GM12878 (cell line): ENCODE results near the gene SLC25A43. TPM values are rescaled to one million over a fixed set of nuclear protein-coding genes. Genes with fewer than 3 reads are reported as not detected.

Experiments used
- ATAC-seq: fragments of 200-7000 bp; cut with Tn5 transposase; 3 replicates; pipeline ENCODE4 v1.9.1; 2020; ENCODE audit warnings: mild to moderate bottlenecking, moderate library complexity
- Bru-seq: library from RNA; stranded (reverse); fragments of 400-500 nt; gene quantifications from one replicate; lab custom pipeline; 2021; lab: Mats Ljungman, UMichigan
- BruChase-seq, 2 experiments: library from RNA; stranded (reverse); fragments of 400-500 nt; gene quantifications; one replicate each; lab custom pipeline; 2021; lab: Mats Ljungman, UMichigan
- BruUV-seq: library from RNA; stranded (reverse); fragments of 400-500 nt; replicated peaks from 2 replicates; lab custom pipeline; 2021; lab: Mats Ljungman, UMichigan
- CTCF ChIA-PET: fragments of 300-600 bp; sonication (Branson Sonifier 250); formaldehyde crosslinking; extraction: SDS; loops from one replicate; lab custom pipeline; 2021; ENCODE audit warnings: inconsistent platforms; lab: Yijun Ruan, JAX
- POLR2A ChIA-PET: fragments of 350-600 bp; formaldehyde crosslinking; extraction: SDS; loops from one replicate; lab custom pipeline; 2021; ENCODE audit warnings: inconsistent platforms; lab: Charles Lee
- RAD21 ChIA-PET: fragments of 300-600 bp; sonication (Branson Sonifier 250); formaldehyde crosslinking; loops from one replicate; lab custom pipeline; 2023; ENCODE audit warnings: antibody characterized with exemption; ENCODE audit not compliant: unreplicated experiment; lab: Charles Lee
- SMC1A ChIA-PET: fragments of 300-600 bp; sonication (Branson Sonifier 250); formaldehyde crosslinking; loops from one replicate; lab custom pipeline; 2023; ENCODE audit not compliant: unreplicated experiment, uncharacterized antibody; lab: Charles Lee
- DNase-seq: peaks from one replicate; pipeline ENCODE4 v3.0.0-alpha.2; 2011; ENCODE audit warnings: low read depth, low spot score
- FAIRE-seq: peaks from 3 replicates; lab custom pipeline; 2011; peaks lifted over from hg19 to GRCh38; lab: Jason Lieb, UNC
- H2AFZ ChIP-seq: 2 replicates; pipeline ENCODE4 v1.6.0; 2011; ENCODE audit warnings: low read depth, low read length, control low read depth; ENCODE audit not compliant: control insufficient read depth
- H3K27ac ChIP-seq: 2 replicates; pipeline ENCODE4 v1.5.1; 2011; ENCODE audit warnings: control low read depth; ENCODE audit not compliant: control insufficient read depth, insufficient read depth
- H3K27me3 ChIP-seq, 2 experiments: replicated peaks in 1 of 2; 2 replicates each; pipeline versions ENCODE4 v1.6.0 to v1.6.1; 2011; ENCODE audit warnings: low read length in 1 of 2; ENCODE audit not compliant: control insufficient read depth in 2 of 2, insufficient read depth in 2 of 2
- H3K36me3 ChIP-seq, 2 experiments: 2 replicates each; pipeline ENCODE4 v1.5.1; 2011; ENCODE audit warnings: low read length in 1 of 2; ENCODE audit not compliant: control insufficient read depth in 2 of 2, insufficient read depth in 2 of 2
- H3K4me1 ChIP-seq: 2 replicates; pipeline ENCODE4 v1.6.1; 2011; ENCODE audit warnings: mild to moderate bottlenecking, low read length, moderate library complexity, mixed read lengths; ENCODE audit not compliant: control insufficient read depth, insufficient read depth
- H3K4me2 ChIP-seq: 2 replicates; pipeline ENCODE4 v1.6.0; 2011; ENCODE audit warnings: control low read depth; ENCODE audit not compliant: control insufficient read depth, insufficient read depth
- H3K4me3 ChIP-seq: fragments of 200-600 bp; sonication (generic); 2 replicates; pipeline ENCODE4 v1.5.1; 2016
- H3K79me2 ChIP-seq: 2 replicates; pipeline ENCODE4 v1.6.0; 2011; ENCODE audit warnings: low read length; ENCODE audit not compliant: control insufficient read depth, insufficient read depth
- H3K9ac ChIP-seq: 2 replicates; pipeline ENCODE4 v1.8.0; 2011; ENCODE audit warnings: low read length, control low read depth, mixed read lengths; ENCODE audit not compliant: control insufficient read depth, insufficient read depth
- H3K9me3 ChIP-seq: replicated peaks from 3 replicates; pipeline ENCODE4 v1.5.1; 2011; ENCODE audit warnings: mild to moderate bottlenecking, low read length; ENCODE audit not compliant: control insufficient read depth, insufficient read depth
- H4K20me1 ChIP-seq: 2 replicates; pipeline ENCODE4 v1.6.0; 2011; ENCODE audit not compliant: control insufficient read depth, insufficient read depth
- CHD2 ChIP-seq: IDR thresholded peaks from 2 replicates; pipeline ENCODE4 v1.6.1; 2011; ENCODE audit warnings: low read depth, low read length, improper control_type of control experiment, borderline replicate concordance
- CTCF ChIP-seq, 3 experiments: IDR thresholded peaks in 2 of 3; conservative IDR thresholded peaks in 1 of 3; 2 replicates each; pipeline ENCODE4 v1.5.1; 2011; ENCODE audit warnings: low read depth in 3 of 3, low read length in 3 of 3, mild to moderate bottlenecking in 3 of 3, control low read depth in 2 of 3, moderate library complexity in 2 of 3, inconsistent platforms in 1 of 3, mixed read lengths in 1 of 3; ENCODE audit not compliant: control insufficient read depth in 2 of 3, insufficient read depth in 1 of 3; ENCODE audit errors: extremely low read depth in 1 of 3
- LARP7 ChIP-seq: fragments of 450-650 bp; IDR thresholded peaks from 2 replicates; pipeline ENCODE4 v1.6.1; 2017; ENCODE audit warnings: mild to moderate bottlenecking
- MYB ChIP-seq: fragments of 150-350 bp; IDR thresholded peaks from 2 replicates; pipeline ENCODE4 v1.6.1; 2014; ENCODE audit warnings: mild to moderate bottlenecking, low read depth, low read length, borderline replicate concordance
- MYC ChIP-seq: IDR thresholded peaks from 2 replicates; pipeline ENCODE4 v1.6.1; 2011; ENCODE audit warnings: mild to moderate bottlenecking, low read length, moderate library complexity, inconsistent platforms; ENCODE audit not compliant: insufficient read depth, insufficient replicate concordance, insufficient read length, severe bottlenecking
- POU2F2 ChIP-seq: IDR thresholded peaks from 3 replicates; pipeline ENCODE4 v1.6.1; 2011; ENCODE audit warnings: low read depth, mild to moderate bottlenecking, low read length, borderline replicate concordance
- RAD21 ChIP-seq: IDR thresholded peaks from 2 replicates; pipeline ENCODE4 v1.6.1; 2011; ENCODE audit warnings: mild to moderate bottlenecking, low read depth, low read length, moderate library complexity; ENCODE audit not compliant: insufficient read depth
- SIX5 ChIP-seq: IDR thresholded peaks from 2 replicates; pipeline ENCODE4 v1.6.1; 2011; ENCODE audit warnings: mild to moderate bottlenecking, low read depth, low read length, moderate library complexity; ENCODE audit not compliant: severe bottlenecking
- SKIL ChIP-seq: fragments of 450-650 bp; IDR thresholded peaks from 2 replicates; pipeline ENCODE4 v1.6.1; 2017; ENCODE audit warnings: mild to moderate bottlenecking, low read depth, inconsistent platforms; ENCODE audit not compliant: poor library complexity, severe bottlenecking
- SREBF1 ChIP-seq: IDR thresholded peaks from 2 replicates; pipeline ENCODE4 v1.6.1; 2012; ENCODE audit warnings: mild to moderate bottlenecking, low read length
- WGBS: methylation state at CpG from one replicate; pipeline ENCODE4 v1.1.6; 2016; ENCODE audit warnings: low lambda C conversion rate; ENCODE audit not compliant: insufficient replicate concordance, insufficient coverage; ENCODE audit errors: missing lambda C conversion rate; 5-methylcytosine and 5-hydroxymethylcytosine counted together
- in situ Hi-C: fragments of 300-500 bp; cut with MboI; formaldehyde crosslinking; loops from 9 replicates; pipeline ENCODE4 v1.14.3; 2018; ENCODE audit warnings: mixed read lengths
- intact Hi-C: fragments of 100-400 bp; cut with micrococcal nuclease; formaldehyde crosslinking; loops from one replicate; pipeline ENCODE4 v1.14.2; 2022; ENCODE audit not compliant: unreplicated experiment
- long read RNA-seq, 2 experiments: library from polyadenylated mRNA; unstranded; transcript quantifications; one replicate each; pipeline ENCODE4 v2.0.0, GENCODE V29; 2019 to 2020
- polyA minus RNA-seq, 3 experiments: library from RNA; depleted of rRNA, polyadenylated mRNA; stranded (reverse); fragments of >200 nt; gene quantifications; 2 replicates each; pipeline ENCODE4 v1.2.3, GENCODE V29; 2011
- polyA plus RNA-seq, 11 experiments: library from polyadenylated mRNA; depleted of rRNA in 4 of 11; unstranded in 6 of 11; stranded (reverse) in 5 of 11; fragments of >200 nt; fragmentation: Nextera tagmentation in 4 of 11; fragmentation: Illumina TruSeq in 1 of 11; extraction: Ambion mirVana in 4 of 11; extraction: Trizol in 1 of 11; gene quantifications; 1 replicate in 1 of 11; 2 replicates in 10 of 11; pipeline versions ENCODE4 v1.2.1 to v1.2.3, GENCODE V29; 2011 to 2016; ENCODE audit warnings: inconsistent platforms in 2 of 11, missing spikeins in 2 of 11, low read depth in 1 of 11
- total RNA-seq, 4 experiments: library from RNA; depleted of rRNA in 3 of 4; stranded (reverse); fragments of >200 nt in 3 of 4; fragmentation: Illumina TruSeq in 1 of 4; extraction: Trizol in 1 of 4; gene quantifications; 2 replicates each; pipeline versions ENCODE4 v1.2.1 to v1.2.3, GENCODE V29; 2013 to 2021
- TF ChIP-seq, protein P1 (sequence below): fragments of 450-650 bp; IDR thresholded peaks from 2 replicates; pipeline ENCODE4 v1.6.1; 2017; ENCODE audit warnings: low read depth, mild to moderate bottlenecking, moderate library complexity

The SLC25A43 gene
- 10.9 and 11.2 TPM in 2 replicates for total RNA-seq (2013; cell fraction: nucleolus; rRNA removed)
- total RNA-seq (2014; rRNA removed) (9.1 and 11.4 TPM in 2 replicates), total RNA-seq (2014; rRNA removed; fragmentation: Illumina TruSeq; extraction: Trizol) (7.8 and 8.7 TPM in 2 replicates), total RNA-seq (2021) (7.9 and 8.2 TPM in 2 replicates), polyA plus RNA-seq (2011; rRNA removed) (6.9 and 7.0 TPM in 2 replicates), polyA plus RNA-seq (2014; fragmentation: Illumina TruSeq; extraction: Trizol) (13.5 and 16.6 TPM in 2 replicates), polyA plus RNA-seq (2014; fragmentation: Nextera tagmentation; extraction: Ambion mirVana) (1 to 10 TPM; 2.5 to 3.0 TPM), polyA plus RNA-seq (2014; rRNA removed) (6.5 and 6.8 TPM in 2 replicates), polyA plus RNA-seq (2016; fragmentation: Nextera tagmentation; extraction: Ambion mirVana) (1 to 10 TPM; 6.3 to 6.7 TPM), polyA minus RNA-seq (2011; rRNA and poly(A)+ RNA removed) (4.1 and 4.2 TPM in 2 replicates), Bru-seq, nascent RNA (percentile 60 among the genes with signal in this experiment), BruChase-seq, experiment 1, labeled RNA remaining after a 6-hour chase (percentile 62 among the genes with signal in this experiment), BruChase-seq, experiment 2, labeled RNA remaining after a 2-hour chase (percentile 61 among the genes with signal in this experiment)
- 4.5 TPM for polyA plus RNA-seq (2011; ENCODE audit: low read depth)
- polyA plus RNA-seq (2011; cell fraction: cytosol; rRNA removed), result 6.1 and 9.3 TPM in 2 replicates
- polyA plus RNA-seq (2011; cell fraction: nucleus; rRNA removed), result 4.4 and 4.5 TPM in 2 replicates
- polyA plus RNA-seq (2012), result 6.7 and 9.0 TPM in 2 replicates
- polyA minus RNA-seq (2011; cell fraction: cytosol; rRNA and poly(A)+ RNA removed), result 1.7 and 2.0 TPM in 2 replicates
- polyA minus RNA-seq (2011; cell fraction: nucleus; rRNA and poly(A)+ RNA removed), result 1.9 and 3.9 TPM in 2 replicates
- long read RNA-seq, experiment 1, transcript SLC25A43-201 (5 exons, 2,783 nt), result major isoform, 6 of 8 reads
- long read RNA-seq, experiment 1, partial matches to known transcripts, result 1 of 8 reads
- long read RNA-seq, experiment 1, other reads (novel, unspliced or antisense), result 0 of 8 reads
- long read RNA-seq, experiment 2, result 0 reads

DNA sequence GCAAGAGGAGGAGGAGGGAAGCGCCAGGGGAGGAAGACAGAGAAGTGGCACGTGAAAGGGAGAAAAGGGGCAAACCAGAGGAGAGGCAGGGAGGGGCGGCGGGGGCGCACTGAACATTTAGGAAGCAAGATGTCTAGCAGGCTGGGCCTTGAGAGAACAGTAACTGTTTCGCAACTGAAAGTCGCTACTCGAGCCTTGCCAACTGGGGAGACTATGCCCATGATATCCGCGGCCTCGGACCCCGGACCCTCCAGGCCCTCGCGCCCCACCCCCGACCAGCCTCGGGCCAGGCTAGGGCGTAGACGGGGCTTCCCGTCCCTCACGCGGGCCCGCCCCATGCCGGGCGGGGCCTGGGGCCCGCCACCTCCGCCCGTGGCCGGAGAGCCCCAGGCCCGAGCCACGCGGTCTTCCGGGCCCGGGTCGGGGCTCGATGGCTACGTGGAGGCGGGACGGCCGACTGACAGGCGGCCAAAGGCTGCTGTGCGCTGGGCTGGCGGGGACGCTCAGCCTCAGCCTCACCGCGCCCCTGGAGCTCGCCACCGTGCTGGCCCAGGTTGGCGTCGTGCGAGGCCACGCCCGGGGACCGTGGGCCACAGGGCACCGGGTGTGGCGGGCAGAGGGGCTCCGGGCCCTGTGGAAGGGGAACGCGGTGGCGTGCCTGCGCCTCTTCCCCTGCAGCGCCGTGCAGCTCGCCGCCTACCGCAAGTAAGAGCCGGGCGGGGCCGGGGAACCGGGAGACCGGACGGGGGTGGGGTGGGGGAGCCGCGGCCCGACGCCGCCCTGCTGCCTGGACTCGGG, at the start of gene SLC25A43:
Gene SLC25A43, plus strand, starts transcription at position 363 of the 798 bp plus-strand sequence. Its CDS starts 68 bp downstream, at position 431.
- RAD21 ChIA-PET, result interaction anchor here (0.6 kb wide), 1 partner anchor 122 kb away, joined by 4 read pairs; no protein-coding TSS in a partner anchor
- Histone ChIP-seq H3K9me3 (no peaks in the 10 kb centered on the region), H3K79me2 (peaks cover 4% of the 10 kb centered on the region), H2AFZ (peak within 1 kb of the TSS; percentile 86), H4K20me1 (no peaks in the 10 kb centered on the region), H3K4me2 (peak within 1 kb of the TSS; percentile 93), H3K9ac (peak within 1 kb of the TSS; percentile 68), H3K4me3 (peak within 1 kb of the TSS; percentile 72), H3K27ac (peak within 1 kb of the TSS; percentile 41), H3K27me3 (no peaks in the 10 kb centered on the region), H3K36me3 (no peaks in the 10 kb centered on the region), H3K4me1 (no peaks in the 10 kb centered on the region)
- SMC1A ChIA-PET, result no interaction called here
- no TSS peak for BruUV-seq
- POLR2A ChIA-PET, result interaction anchor here (0.5 to 1.7 kb wide), 4 partner anchors 8 to 348 kb away, joined by 3 to 6 read pairs (median 4); no protein-coding TSS in a partner anchor
- ATAC-seq, result peak; percentile 96
- 36% methylated on average over 54 of the region's 77 CpGs for WGBS
- no peak for DNase-seq
- FAIRE-seq, result no peak
- in situ Hi-C loops (no loop called here), intact Hi-C loops (loop anchor here (1.0 kb wide), 1 partner anchor 70 kb away; no protein-coding TSS in a partner anchor)
- CTCF ChIA-PET, result interaction anchor here (1.0 kb wide), 1 partner anchor 69 kb away, joined by 3 read pairs; the partner anchor contains the start of gene SLC25A5
- TF ChIP-seq CTCF (IDR thresholded peaks at IDR 0.05 in 2 of 3, conservative IDR thresholded peaks at IDR 0.05 in 1 of 3; ENCODE audit: control insufficient read depth in 2 of 3, extremely low read depth in 1 of 3, insufficient read depth in 1 of 3, low read depth in 3 of 3, low read length in 3 of 3) (no peak), POU2F2 (0 out of 3 replicates have a peak, but pooled peaks have one; percentile 14), RAD21 (no peak), MYB (no peak), LARP7 (peak; percentile 70; the same call in 1 of the 2 replicates), SIX5 (no peak), CHD2 (no peak), SREBF1 (no peak), MYC (peak; percentile 49), SKIL (no peak)
- TF ChIP-seq, protein P1, sequence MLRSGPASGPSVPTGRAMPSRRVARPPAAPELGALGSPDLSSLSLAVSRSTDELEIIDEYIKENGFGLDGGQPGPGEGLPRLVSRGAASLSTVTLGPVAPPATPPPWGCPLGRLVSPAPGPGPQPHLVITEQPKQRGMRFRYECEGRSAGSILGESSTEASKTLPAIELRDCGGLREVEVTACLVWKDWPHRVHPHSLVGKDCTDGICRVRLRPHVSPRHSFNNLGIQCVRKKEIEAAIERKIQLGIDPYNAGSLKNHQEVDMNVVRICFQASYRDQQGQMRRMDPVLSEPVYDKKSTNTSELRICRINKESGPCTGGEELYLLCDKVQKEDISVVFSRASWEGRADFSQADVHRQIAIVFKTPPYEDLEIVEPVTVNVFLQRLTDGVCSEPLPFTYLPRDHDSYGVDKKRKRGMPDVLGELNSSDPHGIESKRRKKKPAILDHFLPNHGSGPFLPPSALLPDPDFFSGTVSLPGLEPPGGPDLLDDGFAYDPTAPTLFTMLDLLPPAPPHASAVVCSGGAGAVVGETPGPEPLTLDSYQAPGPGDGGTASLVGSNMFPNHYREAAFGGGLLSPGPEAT, result peak; percentile 57; the same call in 1 of the 2 replicates
